Activated CD8-positive, alpha-beta T cell treated with anti-CD3 and anti-CD28 coated beads for 36 hours (primary cell): ENCODE data around the gene IGF2R. TPM values are rescaled to one million over a fixed set of nuclear protein-coding genes. Genes with fewer than 3 reads are reported as not detected.

Source experiments
- ATAC-seq: fragments of 200-7000 bp; cut with Tn5 transposase; one replicate; pipeline ENCODE4 v1.10.0; 2021; ENCODE audit warnings: mild to moderate bottlenecking, moderate library complexity
- CTCF ChIA-PET: fragments of 350-600 bp; sonication (Branson Sonifier 250); formaldehyde crosslinking; loops from one replicate; lab custom pipeline; 2021; ENCODE audit warnings: antibody characterized with exemption; lab: Charles Lee
- POLR2A ChIA-PET: fragments of 350-600 bp; sonication (Branson Sonifier 250); formaldehyde crosslinking; loops from one replicate; lab custom pipeline; 2021; ENCODE audit warnings: antibody characterized with exemption; lab: Charles Lee
- DNase-seq: peaks from one replicate; pipeline ENCODE4 v3.0.0-alpha.2; 2020
- H3K27ac Mint-ChIP-seq: one replicate; pipeline ENCODE4 v1.8.0; 2021; ENCODE audit warnings: mild to moderate bottlenecking, mixed read lengths
- H3K27me3 Mint-ChIP-seq: one replicate; pipeline ENCODE4 v1.8.0; 2021; ENCODE audit warnings: mixed read lengths
- H3K36me3 Mint-ChIP-seq: one replicate; pipeline ENCODE4 v1.8.0; 2021; ENCODE audit warnings: low read depth, mixed read lengths
- H3K4me1 Mint-ChIP-seq: one replicate; pipeline ENCODE4 v1.8.0; 2021; ENCODE audit warnings: low read depth, mixed read lengths
- H3K4me3 Mint-ChIP-seq: one replicate; pipeline ENCODE4 v1.8.0; 2021; ENCODE audit warnings: mild to moderate bottlenecking, moderate library complexity, mixed read lengths
- H3K9me3 Mint-ChIP-seq: one replicate; pipeline ENCODE4 v1.8.0; 2021; ENCODE audit warnings: mixed read lengths
- CTCF ChIP-seq: fragments of 200-600 bp; IDR thresholded peaks from one replicate; pipeline ENCODE4 v1.8.0; 2022; ENCODE audit warnings: antibody characterized with exemption, mild to moderate bottlenecking
- intact Hi-C: fragments of 100-400 bp; cut with micrococcal nuclease; formaldehyde crosslinking; loops from one replicate; pipeline ENCODE4 v1.10.0; 2022
- total RNA-seq, 2 experiments: library from RNA; stranded (reverse); gene quantifications; one replicate each; pipeline ENCODE4 v1.2.3, GENCODE V29; 2021

Gene IGF2R
- total RNA-seq, 2 experiments from 2014 or later: 81.7 to 82.4 TPM

GRCh38 chr6:159982731-159983506 is 14.0 kb downstream of the IGF2R start:
- H3K27me3 Mint-ChIP-seq: no peaks in the 10 kb centered on the region
- peak overlapping the region; percentile 98 for H3K27ac Mint-ChIP-seq
- peaks cover 25% of the 10 kb centered on the region for H3K36me3 Mint-ChIP-seq
- TF ChIP-seq CTCF: no peak
- H3K4me3 Mint-ChIP-seq: peak overlapping the region; percentile 78
- ChIA-PET POLR2A (interaction anchor here (0.8 to 6.6 kb wide), 5 partner anchors 9 to 255 kb away, joined by 3 to 57 read pairs (median 3); partner anchors contain the start of gene IGF2R), CTCF (interaction anchor here (0.8 to 1.7 kb wide), 4 partner anchors 12 to 32 kb away, joined by 3 to 5 read pairs (median 4); no protein-coding TSS in a partner anchor)
- no peaks in the 10 kb centered on the region for H3K9me3 Mint-ChIP-seq
- H3K4me1 Mint-ChIP-seq: peaks cover 92% of the 10 kb centered on the region
- DNase-seq (peak; percentile 43), ATAC-seq (no peak)
- intact Hi-C loops: loop anchor here (5.0 kb wide), 1 partner anchor 34 kb away; no protein-coding TSS in a partner anchor

- peak overlapping the region; percentile 98 for H3K27ac Mint-ChIP-seq
- H3K36me3 Mint-ChIP-seq: peaks cover 28% of the 10 kb centered on the region
- no peak for TF ChIP-seq CTCF
- CTCF ChIA-PET: interaction anchor here (0.8 to 1.7 kb wide), 3 partner anchors 13 to 31 kb away, joined by 3 to 5 read pairs (median 5); no protein-coding TSS in a partner anchor
- POLR2A ChIA-PET: interaction anchor here (0.9 to 6.6 kb wide), 3 partner anchors 14 to 32 kb away, joined by 3 to 57 read pairs (median 18); partner anchors contain the start of gene IGF2R
- H3K4me3 Mint-ChIP-seq: peak overlapping the region; percentile 78
- peaks cover 90% of the 10 kb centered on the region for H3K4me1 Mint-ChIP-seq
- intact Hi-C loops: loop anchor here (5.0 kb wide), 1 partner anchor 34 kb away; no protein-coding TSS in a partner anchor
- DNase-seq: no peak
- no peaks in the 10 kb centered on the region for H3K27me3 Mint-ChIP-seq
- H3K9me3 Mint-ChIP-seq: no peaks in the 10 kb centered on the region
- ATAC-seq: no peak
These were observed 14.8 kb downstream of the IGF2R start for GRCh38 chr6:159983641-159984080.

GRCh38 chr6:159984268-159984786 is 15.4 kb downstream of the IGF2R start:
- Mint-ChIP-seq H3K4me3 (no peak overlapping the region), H3K27ac (peak overlapping the region; percentile 98), H3K9me3 (no peaks in the 10 kb centered on the region), H3K4me1 (peaks cover 90% of the 10 kb centered on the region), H3K36me3 (peaks cover 32% of the 10 kb centered on the region), H3K27me3 (no peaks in the 10 kb centered on the region)
- POLR2A ChIA-PET: interaction anchor here (4.1 kb wide), 1 partner anchor 31 kb away, joined by 18 read pairs; no protein-coding TSS in a partner anchor
- TF ChIP-seq CTCF: no peak
- ATAC-seq: no peak
- intact Hi-C loops: loop anchor here (5.0 kb wide), 1 partner anchor 33 kb away; no protein-coding TSS in a partner anchor
- CTCF ChIA-PET: interaction anchor here (0.6 kb wide), 1 partner anchor 30 kb away, joined by 3 read pairs; no protein-coding TSS in a partner anchor
- DNase-seq: no peak

- DNase-seq: no peak
- Mint-ChIP-seq H3K36me3 (peaks cover 23% of the 10 kb centered on the region), H3K4me3 (no peak overlapping the region), H3K27me3 (no peaks in the 10 kb centered on the region), H3K4me1 (peaks cover 90% of the 10 kb centered on the region), H3K9me3 (no peaks in the 10 kb centered on the region), H3K27ac (peak overlapping the region; percentile 12)
- TF ChIP-seq CTCF: no peak
- intact Hi-C loops: no loop called here
- no peak for ATAC-seq
- ChIA-PET POLR2A (interaction anchor here (1.2 kb wide), 1 partner anchor 14 kb away, joined by 3 read pairs; no protein-coding TSS in a partner anchor), CTCF (interaction anchor here (0.9 kb wide), 1 partner anchor 12 kb away, joined by 3 read pairs; no protein-coding TSS in a partner anchor)
These were observed 16.5 kb downstream of the IGF2R start for GRCh38 chr6:159985296-159985945.
